GM21529 (cell line): Measurements from ENCODE around the gene RAI1.
"Not testable (repeated sequence)": the region's sequence is repeated elsewhere in the genome, so short reads cannot be mapped to it uniquely, and the experiment has no call there.

Source experiments
- ATAC-seq: cut with Tn5 transposase; IDR thresholded peaks from one replicate; pipeline ENCODE4 v1.9.1; 2021; ENCODE audit not compliant: unreplicated experiment

The RAI1 gene, protein sequence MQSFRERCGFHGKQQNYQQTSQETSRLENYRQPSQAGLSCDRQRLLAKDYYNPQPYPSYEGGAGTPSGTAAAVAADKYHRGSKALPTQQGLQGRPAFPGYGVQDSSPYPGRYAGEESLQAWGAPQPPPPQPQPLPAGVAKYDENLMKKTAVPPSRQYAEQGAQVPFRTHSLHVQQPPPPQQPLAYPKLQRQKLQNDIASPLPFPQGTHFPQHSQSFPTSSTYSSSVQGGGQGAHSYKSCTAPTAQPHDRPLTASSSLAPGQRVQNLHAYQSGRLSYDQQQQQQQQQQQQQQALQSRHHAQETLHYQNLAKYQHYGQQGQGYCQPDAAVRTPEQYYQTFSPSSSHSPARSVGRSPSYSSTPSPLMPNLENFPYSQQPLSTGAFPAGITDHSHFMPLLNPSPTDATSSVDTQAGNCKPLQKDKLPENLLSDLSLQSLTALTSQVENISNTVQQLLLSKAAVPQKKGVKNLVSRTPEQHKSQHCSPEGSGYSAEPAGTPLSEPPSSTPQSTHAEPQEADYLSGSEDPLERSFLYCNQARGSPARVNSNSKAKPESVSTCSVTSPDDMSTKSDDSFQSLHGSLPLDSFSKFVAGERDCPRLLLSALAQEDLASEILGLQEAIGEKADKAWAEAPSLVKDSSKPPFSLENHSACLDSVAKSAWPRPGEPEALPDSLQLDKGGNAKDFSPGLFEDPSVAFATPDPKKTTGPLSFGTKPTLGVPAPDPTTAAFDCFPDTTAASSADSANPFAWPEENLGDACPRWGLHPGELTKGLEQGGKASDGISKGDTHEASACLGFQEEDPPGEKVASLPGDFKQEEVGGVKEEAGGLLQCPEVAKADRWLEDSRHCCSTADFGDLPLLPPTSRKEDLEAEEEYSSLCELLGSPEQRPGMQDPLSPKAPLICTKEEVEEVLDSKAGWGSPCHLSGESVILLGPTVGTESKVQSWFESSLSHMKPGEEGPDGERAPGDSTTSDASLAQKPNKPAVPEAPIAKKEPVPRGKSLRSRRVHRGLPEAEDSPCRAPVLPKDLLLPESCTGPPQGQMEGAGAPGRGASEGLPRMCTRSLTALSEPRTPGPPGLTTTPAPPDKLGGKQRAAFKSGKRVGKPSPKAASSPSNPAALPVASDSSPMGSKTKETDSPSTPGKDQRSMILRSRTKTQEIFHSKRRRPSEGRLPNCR (N-terminal part only)

DNA sequence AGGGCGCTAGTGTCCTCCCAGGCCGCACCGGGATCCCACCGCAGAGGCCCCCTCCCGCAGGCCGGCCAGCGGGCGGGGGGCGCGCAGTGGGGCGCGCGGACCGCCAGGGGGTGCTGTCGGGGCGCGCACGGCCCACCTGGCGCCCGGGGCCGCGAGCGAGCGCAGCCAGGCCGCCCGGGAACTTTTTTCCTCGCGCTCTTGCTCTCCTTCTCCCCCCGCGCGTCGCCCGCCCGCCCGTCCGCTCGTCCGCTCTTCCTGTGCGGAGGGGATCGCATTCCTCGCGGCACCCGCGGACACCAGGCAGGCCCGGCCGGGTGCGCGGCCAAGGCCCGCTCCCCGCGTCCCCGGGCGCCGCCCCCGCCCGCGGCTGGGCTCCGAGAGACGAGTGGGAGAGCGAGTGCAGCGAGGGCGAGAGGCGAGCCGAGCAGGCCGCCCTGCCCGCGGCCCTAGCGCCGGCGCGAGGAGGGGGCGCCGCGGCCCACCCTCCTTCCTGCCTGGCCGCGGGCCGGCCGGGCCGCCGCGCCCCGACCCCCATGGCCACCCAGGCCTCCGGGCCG is at the start of gene RAI1:
RAI1 (plus strand) TSS at position 272 of the 557 bp plus-strand sequence. CDS start 111,491 bp downstream, outside the sequence.
- ATAC-seq, result peak; percentile 47

DNA sequence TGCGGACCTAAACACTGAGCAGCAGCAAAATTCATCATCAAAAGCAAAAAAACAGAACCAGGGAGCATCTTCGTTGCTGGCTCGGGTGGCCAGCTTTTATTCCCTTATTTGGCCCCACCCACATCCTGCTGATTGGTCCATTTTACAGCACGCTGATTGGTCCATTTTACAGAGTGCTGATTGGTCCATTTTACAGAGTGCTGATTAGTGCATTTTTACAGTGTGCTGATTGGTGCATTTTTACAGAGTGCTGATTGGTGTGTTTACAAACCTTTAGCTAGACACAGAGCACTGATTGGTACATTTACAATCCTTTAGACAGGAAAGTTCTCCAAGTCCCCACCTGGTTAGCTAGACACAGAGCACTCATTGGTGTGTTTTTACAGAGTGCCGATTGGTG is 48.6 kb upstream of the RAI1 start:
- ATAC-seq, result not testable (repeated sequence)

DNA sequence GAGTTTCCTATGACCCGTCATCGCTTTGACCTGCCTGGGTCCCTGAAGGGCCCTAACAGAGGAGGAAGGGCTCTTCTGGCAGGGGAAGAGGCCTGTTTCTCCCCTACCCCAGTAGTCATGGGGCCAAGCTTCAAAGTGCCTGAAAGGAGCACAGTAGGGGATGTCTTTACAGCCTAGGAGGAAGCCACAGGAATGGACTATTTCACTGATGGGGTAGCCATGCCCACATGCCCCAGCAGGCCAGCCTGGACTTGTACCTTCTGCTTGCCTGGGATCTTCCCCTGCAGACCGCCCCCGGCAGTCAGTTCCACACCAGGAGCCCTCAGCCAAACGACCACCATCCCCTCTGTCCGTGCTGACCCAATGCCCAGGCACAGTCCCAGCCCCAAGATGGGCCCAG is 47.9 kb upstream of the RAI1 start:
- ATAC-seq, result no peak

DNA sequence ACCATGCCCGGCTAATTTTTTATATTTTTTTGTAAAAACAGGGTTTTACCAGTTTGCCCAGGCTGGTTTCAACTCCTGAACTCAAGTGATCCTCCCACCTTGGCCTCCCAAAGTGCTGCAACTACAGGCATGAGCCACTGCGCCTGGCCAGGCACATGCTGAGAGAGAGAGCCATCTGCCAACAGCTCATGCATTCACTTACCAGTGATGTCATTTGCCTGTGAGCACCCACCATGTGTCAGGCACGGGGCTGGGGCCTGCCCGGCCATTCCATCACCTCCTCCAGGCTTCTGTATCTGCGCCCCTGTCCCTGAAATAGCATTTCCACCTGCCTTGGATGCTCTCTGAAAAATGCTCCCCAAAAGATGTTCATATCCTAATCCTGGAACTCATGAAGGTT is 46.1 kb upstream of the RAI1 start:
- ATAC-seq, result no peak

DNA sequence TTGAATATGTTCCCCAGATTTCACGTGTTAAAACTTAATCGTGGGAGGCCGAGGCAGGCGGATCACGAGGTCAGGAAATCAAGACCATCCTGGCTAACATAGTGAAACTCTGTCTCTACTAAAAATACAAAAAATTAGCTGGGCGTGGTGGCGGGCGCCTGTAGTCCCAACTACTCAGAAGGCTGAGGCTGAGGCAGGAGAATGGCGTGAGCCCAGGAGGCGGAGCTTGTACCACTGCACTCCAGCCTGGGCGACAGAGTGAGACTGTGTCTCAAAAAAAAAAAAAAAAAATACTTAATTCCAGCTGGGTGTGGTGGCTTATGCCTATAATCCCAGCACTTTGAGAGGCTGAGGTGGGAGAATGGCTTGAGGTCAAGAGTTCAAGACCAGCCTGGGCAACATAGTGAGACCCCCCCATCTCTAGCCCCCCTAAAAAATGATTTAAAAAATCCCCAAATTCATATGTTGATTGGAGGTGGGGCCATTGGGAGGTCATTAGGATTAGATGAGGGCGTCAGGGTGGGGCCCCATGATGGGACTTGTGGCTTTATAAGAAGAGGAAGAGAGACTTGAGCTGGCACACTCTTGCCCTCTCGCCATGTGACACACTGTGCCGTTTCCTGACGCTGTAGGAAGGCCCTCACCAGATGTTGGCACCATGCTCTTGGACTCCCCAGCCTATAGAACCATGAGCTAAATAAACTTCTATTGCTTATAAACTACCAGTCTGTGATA is 45.6 kb upstream of the RAI1 start:
- not testable (repeated sequence) for ATAC-seq

DNA sequence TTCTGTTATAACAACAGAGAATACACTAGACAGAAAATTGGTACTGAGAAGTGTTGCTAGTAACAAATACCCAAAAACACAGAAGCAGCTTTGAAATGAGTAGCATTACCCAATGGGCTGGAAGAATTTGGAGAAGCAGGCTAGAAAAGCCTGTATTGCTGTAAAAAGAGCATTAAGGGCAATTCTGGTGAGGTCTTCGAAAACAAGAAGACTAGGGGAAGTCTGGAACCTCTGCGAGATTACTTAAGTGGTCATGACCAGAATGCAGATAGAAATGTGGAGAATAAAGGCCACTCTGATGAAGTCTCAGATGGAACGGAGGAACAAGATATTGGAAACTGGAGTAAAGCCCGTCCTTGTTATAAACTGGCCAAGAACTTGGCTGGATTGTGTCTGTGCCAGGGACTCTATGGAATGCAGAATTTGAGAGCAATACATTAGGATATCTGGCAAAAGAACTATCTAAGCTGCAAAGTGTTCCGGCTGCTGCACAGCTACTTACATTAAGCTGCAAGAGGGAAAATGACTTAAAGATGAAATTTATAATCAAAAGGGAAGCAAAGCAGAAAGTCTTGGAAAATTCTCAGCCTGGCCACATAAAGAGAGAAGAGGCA is 44.9 kb upstream of the RAI1 start:
- no peak for ATAC-seq

DNA sequence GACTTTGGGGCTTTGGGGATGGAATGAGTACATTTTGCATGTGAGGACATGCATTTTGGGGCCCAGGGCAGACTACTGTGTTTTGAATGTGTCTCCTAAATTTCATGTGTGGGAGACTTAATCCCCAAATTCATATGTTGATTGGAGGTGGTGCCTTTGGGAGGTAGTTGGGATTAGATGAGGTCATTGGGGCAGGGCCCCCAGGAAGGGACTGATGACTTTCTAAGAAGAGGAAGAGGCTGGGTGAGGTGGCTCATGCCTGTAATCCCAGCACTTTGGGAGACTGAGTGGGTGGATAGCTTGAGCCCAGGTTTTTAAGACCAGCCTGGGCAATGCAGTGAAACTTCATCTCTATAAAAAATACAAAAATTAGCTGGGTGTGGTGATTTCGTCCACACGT is 42.8 kb upstream of the RAI1 start:
- ATAC-seq, result no peak

DNA sequence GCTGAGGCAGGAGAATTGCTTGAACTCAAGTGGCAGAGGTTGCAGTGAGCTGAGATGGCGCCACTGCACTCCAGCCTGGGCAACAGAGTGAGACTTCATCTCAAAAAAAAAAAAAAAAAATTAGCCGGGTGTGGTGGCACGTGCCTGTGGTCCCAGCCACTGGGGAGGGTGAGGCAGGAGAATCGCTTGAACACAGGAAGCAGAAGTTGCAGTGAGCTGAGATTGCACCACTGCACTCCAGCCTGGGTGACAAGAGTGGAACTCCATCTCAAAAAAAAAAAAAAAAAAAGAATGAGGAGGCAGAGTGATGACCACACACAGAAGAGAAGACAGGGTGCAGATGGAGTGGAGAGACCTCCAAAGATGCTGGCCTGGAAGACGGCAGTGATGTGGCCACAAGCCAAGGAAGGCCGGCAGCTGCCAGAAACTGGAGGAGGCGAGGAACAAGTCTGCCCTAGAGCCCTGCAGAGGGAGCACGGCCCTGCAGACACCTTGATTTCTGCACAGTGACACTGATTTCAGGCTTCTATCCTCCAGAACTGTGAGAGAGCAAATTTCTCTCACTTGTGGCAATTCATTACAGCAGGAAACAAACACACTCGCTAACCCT is 41.5 kb upstream of the RAI1 start:
- ATAC-seq, result not testable (repeated sequence)

DNA sequence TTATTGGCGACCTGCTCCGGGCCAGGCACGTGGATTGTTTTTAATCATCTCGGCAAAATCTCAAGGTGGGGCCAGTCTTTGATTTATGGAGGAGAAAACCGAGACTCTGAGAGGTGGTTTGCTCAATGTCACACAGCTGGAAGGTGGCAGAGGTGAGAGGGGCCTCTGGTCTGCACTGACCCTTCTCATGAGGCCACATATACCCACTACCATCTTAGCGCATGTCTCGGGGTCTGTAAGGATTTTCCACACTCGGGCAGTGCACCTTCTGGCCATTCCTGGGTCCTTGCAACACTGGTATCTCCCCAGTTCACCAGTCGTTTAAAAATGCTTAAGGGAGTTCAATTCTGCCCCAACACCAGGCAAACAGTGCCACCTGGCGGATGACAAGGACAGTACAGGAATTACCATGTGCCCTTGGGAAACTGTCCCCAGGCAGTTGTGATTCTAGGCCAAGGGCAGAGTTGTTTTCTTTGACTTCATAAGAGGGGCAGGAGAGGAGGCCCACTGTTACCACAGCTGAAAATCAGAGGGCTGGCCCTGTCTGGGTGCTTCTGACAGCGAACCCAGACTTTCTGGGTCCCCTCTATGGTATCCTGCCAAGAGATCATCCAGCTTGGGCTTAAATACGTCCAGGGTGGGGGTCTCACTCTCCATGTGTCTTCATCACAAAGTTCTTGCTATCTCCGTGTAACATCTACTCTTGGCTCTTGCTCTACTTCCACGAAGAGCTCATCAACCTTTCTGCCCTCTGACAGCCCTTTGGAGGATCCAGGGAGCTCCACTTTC is 39.4 kb upstream of the RAI1 start:
- no peak for ATAC-seq

DNA sequence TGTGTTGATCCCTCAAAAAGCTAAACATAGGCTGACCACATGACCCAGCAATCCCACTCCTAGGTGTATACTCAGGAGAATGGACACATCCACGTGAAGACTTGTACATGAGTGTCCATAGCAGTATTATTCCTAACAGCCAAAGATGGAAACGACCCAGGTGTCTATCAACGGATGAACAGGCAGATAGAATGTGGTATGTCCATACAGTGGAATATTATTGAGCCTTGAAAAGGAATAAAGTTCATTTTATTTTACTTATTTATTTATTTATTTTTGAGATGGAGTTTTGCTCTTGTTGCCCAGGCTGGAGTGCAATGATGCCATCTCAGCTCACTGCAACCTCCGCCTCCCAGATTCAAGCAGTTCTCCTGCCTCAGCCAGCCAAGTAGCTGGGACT is 36.1 kb upstream of the RAI1 start:
- not testable (repeated sequence) for ATAC-seq

DNA sequence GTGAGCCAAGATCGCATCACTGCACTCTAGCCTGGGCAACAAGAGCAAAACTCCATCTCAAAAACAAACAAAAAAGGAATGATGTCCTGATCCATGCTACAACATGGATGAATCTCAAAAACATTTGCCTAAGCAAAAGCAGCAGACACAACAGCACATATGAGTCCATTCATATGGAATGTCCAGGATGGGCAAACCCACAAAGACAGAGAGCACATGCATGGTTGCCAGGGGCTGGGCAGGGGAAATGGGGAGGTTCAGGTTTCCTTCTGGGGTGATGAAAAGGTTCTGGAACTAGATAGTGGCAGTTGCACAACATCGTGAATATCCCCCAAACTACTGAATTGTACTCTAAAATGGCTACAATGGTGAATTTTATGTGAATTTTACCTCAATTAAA is 35.3 kb upstream of the RAI1 start:
- ATAC-seq, result no peak

DNA sequence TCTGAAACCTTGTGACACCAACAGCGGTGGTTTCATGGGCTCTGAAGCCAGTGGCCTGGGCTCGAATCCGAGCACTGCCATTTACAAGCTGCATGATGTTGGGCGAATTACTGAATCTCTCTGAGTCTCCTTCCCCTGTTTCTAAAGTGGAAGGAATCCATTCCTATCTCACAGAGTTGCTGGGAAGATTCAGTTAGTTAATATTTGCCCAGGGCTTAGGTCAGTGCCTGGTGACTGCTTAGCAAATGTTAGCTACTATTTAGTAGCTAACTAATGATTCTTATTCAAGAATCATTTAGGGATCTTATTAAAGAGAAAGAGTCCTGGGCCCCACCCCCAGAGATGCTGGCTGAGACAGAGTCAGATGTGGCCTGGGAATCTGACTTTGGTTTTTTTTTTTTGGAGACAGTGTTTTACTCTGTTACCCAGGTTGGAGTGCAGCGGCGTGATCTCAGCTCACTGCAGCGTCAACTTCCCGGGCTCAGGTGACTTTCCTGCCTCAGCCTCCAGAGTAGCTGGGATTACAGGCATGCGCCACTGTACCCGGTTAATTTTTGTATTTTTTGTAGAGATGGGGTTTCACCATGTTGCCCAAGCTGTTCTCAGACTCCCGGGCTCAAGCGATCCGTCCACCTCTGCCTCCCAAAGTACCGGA is 33.6 kb upstream of the RAI1 start:
- no peak for ATAC-seq

DNA sequence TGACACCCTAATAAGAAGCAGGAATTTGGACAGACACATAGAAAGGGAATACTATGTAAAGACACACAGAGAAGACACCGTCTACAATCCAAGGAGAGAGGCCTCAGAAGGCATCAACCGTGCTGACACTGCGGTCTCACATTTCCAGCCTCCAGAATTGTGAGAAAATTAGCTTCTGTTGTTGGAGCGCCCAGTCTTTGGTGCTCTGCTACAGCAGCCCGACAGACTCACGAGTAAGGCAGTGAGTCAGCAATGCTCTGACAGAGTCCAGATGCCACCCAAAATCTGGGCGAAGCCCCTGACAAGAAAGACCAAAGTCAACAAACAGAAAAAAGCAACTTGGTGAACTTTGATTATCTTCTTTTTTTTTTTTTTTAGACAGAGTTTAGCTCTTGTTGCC is 32.5 kb upstream of the RAI1 start:
- no peak for ATAC-seq

DNA sequence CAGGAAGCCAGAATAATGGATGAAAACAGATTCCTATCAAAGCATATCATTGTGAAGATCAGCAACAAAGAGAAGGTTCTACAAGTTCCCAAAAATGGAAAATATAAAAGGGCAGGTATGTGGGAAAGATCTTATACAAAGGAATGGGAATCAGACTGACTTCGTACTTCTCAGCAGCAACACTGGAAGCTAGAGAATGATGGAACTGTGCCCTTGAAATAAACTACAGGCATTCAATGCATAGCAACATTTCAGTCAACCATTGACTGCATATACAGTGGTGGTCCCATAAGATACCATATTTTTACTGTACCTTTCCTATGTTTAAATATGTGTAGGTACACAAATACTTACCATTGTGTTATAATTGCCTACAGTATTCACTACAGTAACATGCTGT is 30.3 kb upstream of the RAI1 start:
- ATAC-seq, result no peak

DNA sequence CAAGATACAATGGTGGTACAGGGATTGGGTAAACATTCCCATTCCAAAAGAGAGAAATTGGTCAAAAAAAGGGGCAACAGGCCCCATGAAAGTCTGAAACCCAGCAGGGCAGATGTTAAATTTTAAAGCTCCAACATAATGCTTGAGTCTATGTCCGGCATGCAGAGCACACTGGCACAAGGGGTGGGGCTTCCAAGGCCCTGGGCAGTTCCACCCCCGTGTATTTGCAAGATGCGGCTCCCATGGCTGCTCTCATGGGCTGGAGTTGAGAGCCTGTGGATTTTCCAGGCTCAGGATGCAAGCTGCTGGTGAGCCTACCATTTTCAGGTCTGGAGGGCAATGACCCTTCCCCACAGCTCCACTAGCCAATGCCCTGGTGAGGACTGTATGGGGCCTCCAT is 27.9 kb upstream of the RAI1 start:
- ATAC-seq, result no peak

DNA sequence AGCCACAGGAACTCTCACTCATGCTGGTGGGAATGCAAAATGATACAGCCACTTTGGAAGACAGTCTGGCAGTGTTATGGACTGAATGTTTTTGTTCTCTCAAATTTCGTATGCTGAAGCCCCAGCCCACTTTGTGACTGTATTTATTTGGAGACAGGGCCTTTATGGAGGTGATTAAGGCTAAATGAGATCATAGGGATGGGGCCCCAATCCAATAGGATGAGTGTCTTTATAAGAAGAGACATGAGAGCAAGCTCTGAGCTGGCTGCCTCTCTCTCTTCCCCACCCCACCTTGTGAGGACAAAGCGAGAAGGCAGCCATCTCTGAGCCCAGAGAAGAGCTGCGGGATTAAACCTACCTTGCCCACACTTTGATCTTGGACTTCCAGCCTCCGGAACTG is 21.9 kb upstream of the RAI1 start:
- no peak for ATAC-seq

DNA sequence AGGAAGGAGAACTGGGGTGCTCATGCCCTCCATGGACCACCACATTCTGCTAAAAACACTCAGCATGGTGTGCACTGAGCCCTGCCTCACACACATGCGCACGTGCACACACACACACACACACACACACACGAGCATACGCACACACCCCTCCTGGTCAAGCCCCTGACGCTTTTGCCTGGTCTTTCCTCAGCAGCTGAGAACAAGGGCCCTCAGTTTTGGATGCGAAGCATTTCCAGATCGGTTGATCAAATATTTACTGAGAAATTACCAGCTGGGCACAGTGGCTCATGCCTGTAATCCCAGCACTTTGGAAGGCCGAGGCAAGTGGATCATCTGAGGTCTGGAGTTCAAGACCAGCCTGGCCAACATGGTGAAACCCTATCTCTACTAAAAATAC is 20.1 kb upstream of the RAI1 start:
- no peak for ATAC-seq

DNA sequence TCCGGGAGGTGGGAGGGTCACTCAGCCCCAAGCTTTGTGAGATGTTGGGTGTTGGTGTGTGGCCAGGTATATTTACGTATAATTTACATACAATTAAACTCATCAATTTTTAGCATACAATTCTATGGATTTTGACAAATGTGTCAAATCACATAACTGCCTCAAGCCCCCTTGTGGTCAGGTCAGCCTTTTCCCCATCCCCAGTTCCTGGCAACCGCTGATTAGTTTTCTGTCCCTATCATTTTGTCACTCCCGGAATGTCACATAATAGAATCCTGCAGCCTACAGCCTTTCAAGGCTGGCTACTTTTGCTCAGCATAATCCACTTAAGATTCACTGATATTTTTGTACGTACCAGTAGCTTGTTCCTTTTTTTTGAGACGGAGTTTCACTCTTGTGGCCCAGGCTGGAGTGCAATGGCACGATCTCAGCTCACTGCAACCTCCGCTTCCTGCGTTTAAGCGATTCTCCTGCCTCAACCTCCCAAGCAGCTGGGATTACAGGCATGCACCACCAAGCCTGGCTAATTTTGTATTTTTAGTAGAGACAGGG is 19.3 kb upstream of the RAI1 start:
- no peak for ATAC-seq
